SU-DHL-6 (cell line): ENCODE data around the gene FAS.

Source experiments
- H2AFZ ChIP-seq: fragments of 200-600 bp; sonication (generic); 2 replicates; pipeline ENCODE4 v1.6.1; 2014; ENCODE audit warnings: low read depth, mild to moderate bottlenecking, moderate library complexity, mixed read lengths, antibody characterized with exemption, low read length; ENCODE audit not compliant: severe bottlenecking
- H3F3A ChIP-seq: fragments of 200-600 bp; shearing (Covaris generic); 2 replicates; pipeline ENCODE4 v1.6.0; 2016; ENCODE audit warnings: antibody characterized with exemption, mild to moderate bottlenecking; ENCODE audit not compliant: insufficient read depth
- H3K27ac ChIP-seq: fragments of 200-600 bp; sonication (generic); 2 replicates; pipeline ENCODE4 v1.5.1; 2016; ENCODE audit warnings: low read depth, mild to moderate bottlenecking, low read length, moderate library complexity, mixed read lengths
- H3K27me3 ChIP-seq: fragments of 200-600 bp; sonication (generic), shearing (Covaris generic); 2 replicates; pipeline ENCODE4 v1.6.0; 2014; ENCODE audit warnings: mild to moderate bottlenecking, low read length
- H3K36me3 ChIP-seq: fragments of 200-600 bp; sonication (generic); 2 replicates; pipeline ENCODE4 v1.6.1; 2014; ENCODE audit warnings: mild to moderate bottlenecking, low read length, mixed read lengths
- H3K4me2 ChIP-seq: fragments of 300-600, 200-600 bp; shearing (Covaris generic), sonication (generic); 2 replicates; pipeline ENCODE4 v1.6.0; 2014; ENCODE audit warnings: low read length, low read depth, mild to moderate bottlenecking; ENCODE audit not compliant: poor library complexity, severe bottlenecking
- H3K4me3 ChIP-seq: fragments of 200-600 bp; sonication (generic); 2 replicates; pipeline ENCODE4 v1.5.1; 2014; ENCODE audit warnings: antibody characterized with exemption, low read length, mild to moderate bottlenecking, mixed read lengths; ENCODE audit not compliant: insufficient read depth, poor library complexity, severe bottlenecking
- H3K79me2 ChIP-seq: fragments of 200-600 bp; sonication (generic); 2 replicates; pipeline ENCODE4 v1.6.1; 2014; ENCODE audit warnings: mild to moderate bottlenecking, low read length, moderate library complexity; ENCODE audit not compliant: insufficient read depth
- H3K9ac ChIP-seq: fragments of 200-600 bp; sonication (generic); 2 replicates; pipeline ENCODE4 v1.7.0; 2014; ENCODE audit warnings: mild to moderate bottlenecking, low read length
- H3K9me2 ChIP-seq: fragments of 200-600 bp; sonication (generic); replicated peaks from 2 replicates; pipeline ENCODE4 v1.6.1; 2014; ENCODE audit warnings: low read length; ENCODE audit not compliant: insufficient read depth
- H3K9me3 ChIP-seq: fragments of 200-600 bp; sonication (generic); 2 replicates; pipeline ENCODE4 v1.6.1; 2014; ENCODE audit warnings: low read length, mixed read lengths; ENCODE audit not compliant: insufficient read depth
- H4K20me1 ChIP-seq: fragments of 200-600 bp; sonication (generic); 2 replicates; pipeline ENCODE4 v1.6.1; 2014; ENCODE audit warnings: low read depth, mild to moderate bottlenecking, antibody characterized with exemption, low read length, moderate library complexity, mixed read lengths
- EZH2phosphoT487 ChIP-seq: fragments of 200-600 bp; sonication (generic), shearing (Covaris generic); conservative IDR thresholded peaks from 2 replicates; pipeline ENCODE4 v1.6.1; 2018; ENCODE audit warnings: mild to moderate bottlenecking, antibody characterized with exemption, low read length, moderate library complexity, mixed read lengths
- TF ChIP-seq, protein P1 (sequence below): fragments of 200-600 bp; sonication (generic); IDR thresholded peaks from one replicate; pipeline ENCODE4 v1.5.1; 2017; ENCODE audit warnings: antibody characterized with exemption, mild to moderate bottlenecking, low read length, moderate library complexity; ENCODE audit not compliant: insufficient read depth, poor library complexity, severe bottlenecking

The FAS gene

DNA sequence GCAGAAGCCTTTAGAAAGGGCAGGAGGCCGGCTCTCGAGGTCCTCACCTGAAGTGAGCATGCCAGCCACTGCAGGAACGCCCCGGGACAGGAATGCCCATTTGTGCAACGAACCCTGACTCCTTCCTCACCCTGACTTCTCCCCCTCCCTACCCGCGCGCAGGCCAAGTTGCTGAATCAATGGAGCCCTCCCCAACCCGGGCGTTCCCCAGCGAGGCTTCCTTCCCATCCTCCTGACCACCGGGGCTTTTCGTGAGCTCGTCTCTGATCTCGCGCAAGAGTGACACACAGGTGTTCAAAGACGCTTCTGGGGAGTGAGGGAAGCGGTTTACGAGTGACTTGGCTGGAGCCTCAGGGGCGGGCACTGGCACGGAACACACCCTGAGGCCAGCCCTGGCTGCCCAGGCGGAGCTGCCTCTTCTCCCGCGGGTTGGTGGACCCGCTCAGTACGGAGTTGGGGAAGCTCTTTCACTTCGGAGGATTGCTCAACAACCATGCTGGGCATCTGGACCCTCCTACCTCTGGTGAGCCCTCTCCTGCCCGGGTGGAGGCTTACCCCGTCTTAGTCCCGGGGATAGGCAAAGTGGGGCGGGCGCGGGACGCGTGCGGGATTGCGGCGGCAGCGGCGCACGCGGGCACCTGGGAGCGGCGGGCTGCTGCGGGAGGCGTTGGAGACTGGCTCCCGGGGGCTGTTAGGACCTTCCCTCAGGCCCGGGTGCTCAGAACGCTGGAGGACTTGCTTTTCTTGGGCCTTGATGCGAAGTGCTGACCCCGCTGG lies at the start of gene FAS:
Gene FAS, plus strand, starts transcription at position 415 of the 777 bp plus-strand sequence. Its CDS starts 79 bp downstream, at position 494.
- no peaks in the 10 kb centered on the region for H3K9me2 ChIP-seq
- TF ChIP-seq, protein P1, sequence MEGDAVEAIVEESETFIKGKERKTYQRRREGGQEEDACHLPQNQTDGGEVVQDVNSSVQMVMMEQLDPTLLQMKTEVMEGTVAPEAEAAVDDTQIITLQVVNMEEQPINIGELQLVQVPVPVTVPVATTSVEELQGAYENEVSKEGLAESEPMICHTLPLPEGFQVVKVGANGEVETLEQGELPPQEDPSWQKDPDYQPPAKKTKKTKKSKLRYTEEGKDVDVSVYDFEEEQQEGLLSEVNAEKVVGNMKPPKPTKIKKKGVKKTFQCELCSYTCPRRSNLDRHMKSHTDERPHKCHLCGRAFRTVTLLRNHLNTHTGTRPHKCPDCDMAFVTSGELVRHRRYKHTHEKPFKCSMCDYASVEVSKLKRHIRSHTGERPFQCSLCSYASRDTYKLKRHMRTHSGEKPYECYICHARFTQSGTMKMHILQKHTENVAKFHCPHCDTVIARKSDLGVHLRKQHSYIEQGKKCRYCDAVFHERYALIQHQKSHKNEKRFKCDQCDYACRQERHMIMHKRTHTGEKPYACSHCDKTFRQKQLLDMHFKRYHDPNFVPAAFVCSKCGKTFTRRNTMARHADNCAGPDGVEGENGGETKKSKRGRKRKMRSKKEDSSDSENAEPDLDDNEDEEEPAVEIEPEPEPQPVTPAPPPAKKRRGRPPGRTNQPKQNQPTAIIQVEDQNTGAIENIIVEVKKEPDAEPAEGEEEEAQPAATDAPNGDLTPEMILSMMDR, result no peak
- TF ChIP-seq EZH2phosphoT487, result no peak
- no peaks in the 10 kb centered on the region for H3K27me3 ChIP-seq
- H3K27ac ChIP-seq, result 0 out of 2 replicates have a peak within 1 kb of the TSS, but pooled peaks have one; percentile 2
- H4K20me1 ChIP-seq, result no peaks in the 10 kb centered on the region
- peak within 1 kb of the TSS; percentile 71 for H3K9ac ChIP-seq
- no peaks in the 10 kb centered on the region for H3K36me3 ChIP-seq
- peaks cover 6% of the 10 kb centered on the region; the same call in 1 of the 2 replicates for H3K9me3 ChIP-seq
- H2AFZ ChIP-seq, result peak within 1 kb of the TSS; percentile 97
- peak within 1 kb of the TSS; percentile 86 for H3K4me2 ChIP-seq
- H3K79me2 ChIP-seq, result no peaks in the 10 kb centered on the region
- peaks cover 6% of the 10 kb centered on the region; the same call in 1 of the 2 replicates for H3F3A ChIP-seq
- peak within 1 kb of the TSS; percentile 84 for H3K4me3 ChIP-seq

DNA sequence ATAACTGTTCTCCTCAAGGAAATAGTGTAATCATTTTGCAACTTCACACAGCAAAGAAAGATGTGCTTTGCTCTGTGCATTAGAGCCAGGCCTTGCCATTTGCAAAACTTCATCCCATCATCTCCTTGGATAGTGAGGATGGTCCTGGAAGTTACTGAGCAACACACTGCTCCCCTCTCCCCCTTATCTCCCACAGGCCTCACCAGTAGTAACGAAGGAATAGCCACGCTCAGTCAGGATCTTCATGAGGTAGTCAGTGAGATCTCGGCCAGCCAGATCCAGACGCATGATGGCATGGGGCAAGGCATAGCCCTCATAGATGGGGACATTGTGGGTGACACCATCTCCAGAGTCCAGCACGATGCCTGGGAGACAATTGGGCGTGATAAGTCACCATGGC lies 49.6 kb upstream of the FAS start:
- Histone ChIP-seq H3K36me3 (no peaks in the 10 kb centered on the region), H3K27ac (no peak overlapping the region), H3K27me3 (no peaks in the 10 kb centered on the region), H4K20me1 (no peaks in the 10 kb centered on the region), H3K9me3 (no peaks in the 10 kb centered on the region), H3F3A (no peaks in the 10 kb centered on the region), H3K4me3 (no peak overlapping the region), H3K9ac (no peak overlapping the region), H3K9me2 (no peaks in the 10 kb centered on the region), H2AFZ (no peak overlapping the region), H3K4me2 (no peak overlapping the region), H3K79me2 (no peaks in the 10 kb centered on the region)
- no peak for TF ChIP-seq EZH2phosphoT487
- TF ChIP-seq, protein P1, result no peak

DNA sequence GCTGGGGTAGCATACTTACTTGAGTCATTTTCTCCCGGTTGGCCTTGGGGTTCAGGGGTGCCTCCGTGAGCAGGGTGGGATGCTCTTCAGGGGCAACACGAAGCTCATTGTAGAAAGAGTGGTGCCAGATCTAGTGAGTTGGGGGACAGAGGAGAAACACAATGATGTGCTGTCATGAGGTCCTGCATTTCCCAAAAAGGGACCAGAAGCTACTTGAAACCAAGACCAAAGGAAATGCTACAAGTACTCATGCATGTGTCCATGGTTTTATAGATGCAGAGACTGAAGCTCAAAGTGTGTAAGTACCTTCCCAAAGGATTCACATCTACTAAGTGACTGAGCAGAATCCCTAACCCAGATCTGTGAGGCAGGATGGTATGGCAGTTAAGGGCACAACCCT lies 46.8 kb upstream of the FAS start:
- Histone ChIP-seq H3K9me2 (no peaks in the 10 kb centered on the region), H2AFZ (no peak overlapping the region), H3K9me3 (no peaks in the 10 kb centered on the region), H3K27ac (no peak overlapping the region), H3K36me3 (no peaks in the 10 kb centered on the region), H3K79me2 (no peaks in the 10 kb centered on the region), H4K20me1 (no peaks in the 10 kb centered on the region), H3K9ac (no peak overlapping the region), H3K4me3 (no peak overlapping the region), H3F3A (no peaks in the 10 kb centered on the region), H3K27me3 (no peaks in the 10 kb centered on the region), H3K4me2 (no peak overlapping the region)
- TF ChIP-seq, protein P1, result no peak
- no peak for TF ChIP-seq EZH2phosphoT487
